Measurements from ENCODE around the gene ABCF2.

The ABCF2 gene

DNA sequence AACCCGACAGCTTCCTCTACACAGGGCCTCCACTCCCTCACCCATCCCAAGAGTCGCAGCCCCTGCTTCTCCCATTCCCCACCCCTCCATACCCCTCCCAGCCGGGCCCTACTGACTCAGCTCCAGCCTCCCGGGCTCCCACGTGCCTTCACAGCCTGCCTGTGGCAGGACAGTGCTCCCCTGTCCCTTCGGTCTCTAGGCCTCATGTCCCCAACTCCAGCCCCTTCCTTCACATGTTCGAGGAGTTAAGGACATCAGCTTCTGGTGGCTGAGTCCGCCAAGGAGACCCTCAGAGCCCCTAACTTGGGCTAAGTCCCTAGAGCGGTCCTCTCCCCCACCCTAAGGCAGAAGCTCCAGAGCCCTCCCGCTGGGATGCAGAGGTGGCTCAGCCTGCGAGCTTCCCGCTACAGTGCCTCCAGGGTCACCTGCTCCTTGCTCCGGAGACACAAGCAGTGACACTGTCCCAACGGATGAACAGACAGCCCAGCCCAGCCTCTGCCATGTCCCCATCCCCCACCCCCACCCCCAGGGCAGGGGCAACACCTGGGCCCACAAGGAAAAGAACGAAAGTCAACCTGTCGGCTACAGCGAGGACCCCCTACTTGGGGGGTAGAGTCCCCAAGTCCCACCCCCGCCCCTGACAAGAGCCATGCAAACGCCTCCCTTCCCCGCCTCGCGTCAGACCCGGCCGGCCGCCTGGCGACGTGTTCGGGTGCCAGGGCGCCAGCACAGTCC, 20.8 kb upstream of the ABCF2 start:
- ATAC-seq: no peak
- H3K36me3 Mint-ChIP-seq: peaks cover 7% of the 10 kb centered on the region
- DNase-seq (ENCODE audit: low spot score in 2 of 2): no peak
- peak overlapping the region; percentile 83 for H3K4me3 Mint-ChIP-seq
- peaks cover 76% of the 10 kb centered on the region for H3K4me1 Mint-ChIP-seq
- peak overlapping the region; percentile 61 for H3K27ac Mint-ChIP-seq
- no peaks in the 10 kb centered on the region for H3K9me3 Mint-ChIP-seq

DNA sequence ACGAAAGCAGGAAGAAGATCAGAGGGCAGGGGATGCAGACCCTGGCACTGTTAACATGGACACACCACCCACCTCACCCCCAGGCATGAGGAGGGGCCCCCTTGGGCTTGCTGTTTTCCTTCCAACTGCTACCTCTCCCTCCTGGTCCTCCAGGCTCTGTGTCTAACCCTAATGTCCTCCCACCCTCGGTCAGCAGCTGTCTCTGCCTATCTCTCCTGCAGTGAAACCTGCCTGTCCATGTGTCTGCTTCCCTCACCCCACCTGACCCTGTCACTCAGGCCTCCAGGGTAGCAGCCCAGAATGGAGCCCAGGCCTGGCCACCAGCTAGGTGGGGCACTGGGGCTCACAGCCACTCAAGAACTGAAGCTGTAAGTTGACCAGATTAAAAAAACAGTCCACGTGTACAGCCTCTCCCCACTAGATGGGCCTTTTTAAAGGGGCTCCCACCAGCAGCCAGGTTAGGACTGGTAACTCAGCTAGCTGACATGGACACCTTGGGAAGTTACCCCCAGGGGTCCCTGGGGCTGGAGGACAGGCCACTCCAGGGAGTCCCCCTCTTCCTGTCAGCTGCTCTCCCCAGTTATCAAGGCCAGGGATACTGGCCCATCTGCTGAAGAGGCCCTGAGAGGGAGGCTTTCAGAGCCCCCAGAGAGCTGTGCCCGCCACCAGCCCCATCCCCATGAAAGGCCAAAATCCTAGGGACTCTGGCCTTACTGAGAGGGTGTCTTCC, 20.0 kb upstream of the ABCF2 start:
- Mint-ChIP-seq H3K9me3 (no peaks in the 10 kb centered on the region), H3K4me3 (peak overlapping the region; percentile 83), H3K36me3 (peaks cover 7% of the 10 kb centered on the region), H3K4me1 (peaks cover 72% of the 10 kb centered on the region), H3K27ac (no peak overlapping the region)
- no peak for ATAC-seq
- DNase-seq (ENCODE audit: low spot score in 2 of 2): no peak

DNA sequence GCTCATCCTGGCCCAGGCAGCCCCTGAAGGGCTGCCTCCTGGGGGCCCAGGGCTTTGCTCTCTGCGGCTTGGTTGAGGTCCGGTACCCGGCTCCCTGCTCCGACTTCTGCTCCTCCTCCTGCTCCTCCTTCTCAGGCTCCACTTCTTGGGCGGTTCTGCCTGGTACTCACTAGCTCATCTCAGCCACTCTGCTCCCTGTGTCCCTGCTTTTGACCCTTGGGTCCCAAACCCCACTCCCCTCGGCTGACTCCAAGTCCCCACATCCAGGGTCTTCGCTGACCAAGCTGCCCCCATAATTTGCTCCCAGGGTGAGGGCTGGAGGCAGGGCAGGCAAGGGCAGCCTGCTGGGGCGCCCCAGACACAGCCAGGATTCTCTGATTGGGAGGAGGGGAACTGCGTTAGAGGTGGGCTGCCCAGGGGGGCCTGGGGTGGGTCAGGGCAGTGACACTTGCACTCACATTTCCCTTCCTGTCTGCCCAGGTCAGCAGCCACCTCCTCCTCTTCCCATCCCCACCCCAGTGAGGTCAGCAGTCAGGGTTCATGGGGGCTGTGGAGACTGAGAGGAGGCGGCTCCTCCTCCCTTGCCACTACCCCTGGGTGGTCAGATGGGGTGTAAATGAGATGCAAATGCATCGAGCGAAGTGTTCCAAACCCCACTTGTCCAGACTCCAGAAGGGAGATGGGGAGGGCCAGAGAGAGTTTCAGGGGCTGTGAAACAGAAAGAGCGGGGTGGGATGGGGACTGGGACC, 19.3 kb upstream of the ABCF2 start:
- peaks cover 68% of the 10 kb centered on the region for H3K4me1 Mint-ChIP-seq
- DNase-seq (ENCODE audit: low spot score in 2 of 2): no peak
- H3K4me3 Mint-ChIP-seq: peak overlapping the region; percentile 83
- ATAC-seq: no peak
- H3K36me3 Mint-ChIP-seq: peaks cover 7% of the 10 kb centered on the region
- no peaks in the 10 kb centered on the region for H3K9me3 Mint-ChIP-seq
- H3K27ac Mint-ChIP-seq: no peak overlapping the region

DNA sequence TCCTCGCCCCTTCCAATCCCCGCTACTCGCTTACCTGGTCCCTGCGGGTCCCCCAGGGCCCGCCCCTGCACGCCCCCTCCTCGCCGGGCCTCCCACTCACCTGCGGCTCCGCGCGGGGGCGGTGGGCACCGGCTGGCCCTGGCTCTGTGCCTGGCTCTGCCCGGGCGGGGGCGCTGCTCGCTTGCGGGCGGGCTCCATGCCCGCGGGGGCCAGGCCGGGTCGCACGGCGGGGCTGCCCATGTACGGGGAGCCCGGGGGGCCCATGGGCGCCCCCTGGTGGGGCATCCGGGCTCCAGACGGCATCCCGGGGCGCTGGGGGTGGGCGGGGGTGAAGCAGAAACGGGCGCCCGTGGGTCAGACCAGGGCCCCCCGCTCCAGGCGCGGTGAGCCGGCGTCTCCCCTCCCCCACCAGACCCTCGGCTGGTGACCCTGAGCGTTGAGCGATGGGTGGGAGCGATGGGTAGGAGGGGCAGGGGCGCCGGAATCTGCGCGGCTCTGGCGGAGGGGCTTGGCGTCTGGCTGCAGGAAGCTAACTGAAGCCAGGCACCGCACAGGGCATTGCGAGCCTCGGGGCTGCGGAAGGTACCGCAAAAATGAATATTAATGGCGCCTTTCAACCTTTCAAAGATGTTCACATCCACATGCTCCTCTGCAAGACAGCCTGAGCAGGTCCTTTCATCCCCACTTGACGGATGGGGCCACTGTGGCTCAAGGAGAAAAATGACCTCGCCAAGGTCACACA, 18.5 kb upstream of the ABCF2 start:
- H3K4me3 Mint-ChIP-seq: peak overlapping the region; percentile 83
- peaks cover 61% of the 10 kb centered on the region for H3K4me1 Mint-ChIP-seq
- H3K27ac Mint-ChIP-seq: no peak overlapping the region
- DNase-seq (ENCODE audit: low spot score in 2 of 2): peak; percentile 62 to 80
- peaks cover 7% of the 10 kb centered on the region for H3K36me3 Mint-ChIP-seq
- ATAC-seq: peak; percentile 71
- H3K9me3 Mint-ChIP-seq: no peaks in the 10 kb centered on the region

DNA sequence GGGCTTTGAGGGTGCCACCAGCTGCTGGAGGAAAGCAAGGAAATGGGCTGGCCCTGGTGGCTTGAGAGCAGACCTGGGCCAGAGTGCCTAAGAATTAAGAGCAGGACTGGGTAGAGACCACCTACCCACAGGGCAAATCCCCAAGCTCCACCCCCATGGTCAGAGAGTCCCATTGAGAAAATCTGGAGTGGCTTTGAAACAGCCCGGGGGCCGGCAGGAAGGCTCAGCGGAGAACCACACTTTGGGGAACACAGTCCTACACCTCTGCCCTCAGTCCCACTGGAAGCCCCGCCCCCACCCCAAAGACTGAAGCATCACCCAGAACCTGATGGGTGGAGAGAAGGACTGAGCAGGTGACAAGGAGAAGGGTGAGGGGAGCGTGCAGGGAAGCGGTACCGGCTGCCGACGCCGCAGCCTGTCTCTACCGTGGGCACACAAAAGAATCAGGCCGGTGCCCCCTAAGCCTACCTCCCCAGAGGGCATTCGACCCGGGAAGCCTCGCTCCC, 17.9 kb upstream of the ABCF2 start:
- Mint-ChIP-seq H3K4me3 (peak overlapping the region; percentile 51), H3K27ac (no peak overlapping the region), H3K4me1 (peaks cover 57% of the 10 kb centered on the region), H3K36me3 (peaks cover 11% of the 10 kb centered on the region), H3K9me3 (no peaks in the 10 kb centered on the region)
- ATAC-seq (peak; percentile 1), DNase-seq (ENCODE audit: low spot score in 2 of 2) (no peak)

DNA sequence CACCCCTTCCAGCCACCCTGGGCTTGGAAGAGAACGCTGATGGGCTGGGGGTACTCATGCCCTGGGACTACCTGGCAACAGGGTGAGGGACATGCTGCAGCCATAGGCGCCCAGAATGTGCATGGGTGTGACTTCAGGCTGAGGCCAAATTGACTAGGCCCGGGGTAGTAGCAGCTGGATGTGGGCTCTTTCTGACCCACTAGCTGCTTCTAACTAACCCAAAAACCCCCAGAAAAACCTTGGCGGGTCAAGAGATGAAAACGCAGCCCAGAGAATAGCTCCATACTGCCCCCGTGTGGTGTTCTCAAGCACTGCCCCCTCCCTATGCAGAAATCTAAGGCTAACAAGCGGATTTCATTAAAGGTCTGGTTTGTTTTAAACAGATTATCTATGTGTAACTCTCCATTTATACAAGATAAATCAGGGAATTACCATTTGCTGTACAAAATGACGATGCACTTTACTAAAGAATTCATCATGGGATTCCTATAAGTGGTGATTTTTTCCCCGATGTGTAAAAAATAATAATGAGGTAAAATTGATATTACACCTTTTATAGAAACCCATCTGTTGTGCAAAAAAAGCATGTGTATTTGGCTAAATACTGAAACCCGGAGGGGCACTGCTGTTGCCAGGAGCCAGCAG, 17.3 kb upstream of the ABCF2 start:
- Mint-ChIP-seq H3K4me1 (peaks cover 54% of the 10 kb centered on the region), H3K36me3 (peaks cover 17% of the 10 kb centered on the region), H3K27ac (no peak overlapping the region), H3K9me3 (no peaks in the 10 kb centered on the region), H3K4me3 (peak overlapping the region; percentile 51)
- ATAC-seq (peak; percentile 25), DNase-seq (ENCODE audit: low spot score in 2 of 2) (peak; percentile 48 to 86)

DNA sequence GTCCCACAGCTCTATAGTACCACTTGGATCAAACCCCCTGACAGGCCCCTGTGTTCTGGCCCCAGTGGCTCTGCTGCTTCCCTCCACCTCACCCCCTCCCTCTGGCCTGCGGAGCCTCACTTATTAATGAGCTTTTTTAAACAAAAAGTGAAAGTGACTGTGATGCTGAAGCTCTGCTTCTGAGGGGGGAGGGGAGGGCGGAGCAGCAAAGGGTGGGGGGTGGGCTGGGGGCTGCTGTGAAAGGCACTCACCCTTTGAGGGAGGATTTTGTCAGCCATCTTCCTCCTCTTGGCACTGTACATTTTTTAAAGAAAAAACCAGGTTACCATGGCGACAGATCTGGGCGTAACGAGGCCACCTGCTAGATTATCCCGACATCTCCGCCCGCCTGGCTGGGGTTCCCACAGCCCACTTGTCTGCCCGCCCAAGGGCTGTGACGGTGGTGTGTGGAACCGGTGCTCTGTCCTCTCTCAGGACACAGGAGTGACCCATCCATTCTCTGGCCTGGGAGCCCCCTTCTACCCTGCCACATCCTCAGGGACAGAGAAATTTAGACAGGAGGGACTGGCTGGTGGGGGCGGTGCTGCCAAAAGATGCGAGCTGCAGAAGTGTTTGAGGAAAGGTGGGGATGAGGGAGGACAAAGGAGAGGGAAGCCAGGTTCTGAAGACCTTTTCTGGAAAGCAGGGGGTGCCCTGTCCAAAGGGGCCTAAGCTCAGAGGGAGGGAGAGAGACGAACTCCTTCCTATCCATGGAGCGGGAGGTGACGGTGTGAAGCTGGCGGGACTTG, 16.6 kb upstream of the ABCF2 start:
- Mint-ChIP-seq H3K4me3 (peak overlapping the region; percentile 51), H3K36me3 (peaks cover 18% of the 10 kb centered on the region), H3K27ac (peak overlapping the region; percentile 29), H3K4me1 (peaks cover 50% of the 10 kb centered on the region), H3K9me3 (no peaks in the 10 kb centered on the region)
- DNase-seq (ENCODE audit: low spot score in 2 of 2): no peak
- peak; percentile 4 for ATAC-seq

DNA sequence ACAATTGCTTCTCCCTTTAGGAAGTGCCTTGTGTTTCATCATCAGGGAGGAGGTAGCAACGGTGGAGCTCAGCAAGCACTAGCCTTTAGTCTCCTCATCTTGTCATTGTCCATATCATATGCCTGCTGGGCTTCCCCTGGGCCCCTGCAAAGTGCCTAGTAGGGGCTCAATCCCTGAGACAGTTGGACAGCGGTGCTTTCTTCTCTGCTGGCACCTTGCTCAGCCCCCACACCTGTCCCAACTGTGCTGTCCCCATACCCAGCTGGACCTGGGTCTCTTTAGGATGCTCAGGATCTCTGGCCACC, 16.0 kb upstream of the ABCF2 start:
- H3K4me1 Mint-ChIP-seq: peaks cover 44% of the 10 kb centered on the region
- no peaks in the 10 kb centered on the region for H3K9me3 Mint-ChIP-seq
- peak overlapping the region; percentile 51 for H3K4me3 Mint-ChIP-seq
- H3K27ac Mint-ChIP-seq: peak overlapping the region; percentile 29
- H3K36me3 Mint-ChIP-seq: peaks cover 18% of the 10 kb centered on the region
- ATAC-seq: no peak
- DNase-seq (ENCODE audit: low spot score in 2 of 2): no peak

DNA sequence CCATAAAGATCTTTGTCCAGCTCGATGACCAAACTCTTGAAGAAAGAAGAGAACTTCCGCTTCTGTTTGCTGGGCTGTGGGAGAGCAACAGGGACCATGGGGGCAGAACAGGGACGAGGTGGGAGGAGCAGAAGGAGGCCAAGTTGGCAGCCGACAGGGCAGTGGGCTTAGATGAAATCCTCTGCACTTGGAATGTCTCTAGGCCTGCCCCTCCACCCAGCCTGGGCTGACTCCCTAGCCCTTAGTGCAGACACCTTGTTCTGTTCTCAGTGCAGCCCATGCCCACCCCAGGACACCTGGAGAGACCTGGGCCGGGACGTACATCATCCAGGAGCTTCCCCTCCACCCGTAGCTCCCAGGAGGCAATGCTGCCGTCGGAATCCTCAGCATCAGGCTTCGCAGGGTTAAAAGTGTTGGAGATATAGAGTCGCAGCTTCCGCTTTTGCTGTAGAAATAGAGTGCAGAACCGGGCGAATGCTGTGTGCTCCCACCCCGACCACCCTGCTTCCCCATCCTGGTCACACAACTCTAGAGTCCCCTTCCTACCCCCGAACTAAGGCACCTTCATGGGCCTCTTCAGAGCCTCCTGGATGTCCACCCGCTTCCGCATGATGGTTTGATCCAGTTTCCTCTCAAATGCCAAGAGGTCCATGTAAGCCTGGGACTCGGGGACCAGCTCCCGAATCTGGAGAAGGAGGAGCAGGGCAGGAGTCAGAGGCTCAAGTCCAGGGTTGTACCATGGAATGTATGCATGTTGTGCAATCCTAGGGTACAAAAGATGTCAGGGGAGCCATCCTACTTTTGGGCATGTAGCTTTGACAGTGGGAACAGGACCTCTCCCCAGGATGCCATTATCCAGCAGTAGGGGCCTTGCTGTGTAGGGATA, 15.4 kb upstream of the ABCF2 start:
- peaks cover 38% of the 10 kb centered on the region for H3K4me1 Mint-ChIP-seq
- peaks cover 18% of the 10 kb centered on the region for H3K36me3 Mint-ChIP-seq
- no peak for ATAC-seq
- DNase-seq (ENCODE audit: low spot score in 2 of 2): no peak
- H3K9me3 Mint-ChIP-seq: no peaks in the 10 kb centered on the region
- H3K27ac Mint-ChIP-seq: no peak overlapping the region
- H3K4me3 Mint-ChIP-seq: no peak overlapping the region

DNA sequence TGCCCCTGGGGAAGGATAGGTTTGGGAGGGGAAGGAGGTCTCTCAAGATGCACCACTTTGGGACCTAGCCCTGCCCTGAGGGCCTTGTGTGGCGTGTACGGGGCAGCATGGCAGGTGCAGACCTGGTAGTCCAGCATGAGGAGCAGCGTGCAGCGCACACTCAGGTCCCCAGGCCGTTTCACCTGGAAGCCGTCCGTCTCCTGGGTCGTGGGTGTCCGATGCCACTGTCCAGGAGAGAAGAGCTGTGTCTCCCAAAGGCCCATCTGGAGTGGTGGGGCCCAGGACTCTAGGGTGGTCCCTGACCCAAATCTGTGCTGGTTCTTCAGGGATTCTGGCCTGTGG, 14.7 kb upstream of the ABCF2 start:
- ATAC-seq (no peak), DNase-seq (ENCODE audit: low spot score in 2 of 2) (no peak)
- peaks cover 33% of the 10 kb centered on the region for H3K4me1 Mint-ChIP-seq
- H3K36me3 Mint-ChIP-seq: peaks cover 23% of the 10 kb centered on the region
- H3K27ac Mint-ChIP-seq: peak overlapping the region; percentile 30
- H3K4me3 Mint-ChIP-seq: no peak overlapping the region
- no peaks in the 10 kb centered on the region for H3K9me3 Mint-ChIP-seq

DNA sequence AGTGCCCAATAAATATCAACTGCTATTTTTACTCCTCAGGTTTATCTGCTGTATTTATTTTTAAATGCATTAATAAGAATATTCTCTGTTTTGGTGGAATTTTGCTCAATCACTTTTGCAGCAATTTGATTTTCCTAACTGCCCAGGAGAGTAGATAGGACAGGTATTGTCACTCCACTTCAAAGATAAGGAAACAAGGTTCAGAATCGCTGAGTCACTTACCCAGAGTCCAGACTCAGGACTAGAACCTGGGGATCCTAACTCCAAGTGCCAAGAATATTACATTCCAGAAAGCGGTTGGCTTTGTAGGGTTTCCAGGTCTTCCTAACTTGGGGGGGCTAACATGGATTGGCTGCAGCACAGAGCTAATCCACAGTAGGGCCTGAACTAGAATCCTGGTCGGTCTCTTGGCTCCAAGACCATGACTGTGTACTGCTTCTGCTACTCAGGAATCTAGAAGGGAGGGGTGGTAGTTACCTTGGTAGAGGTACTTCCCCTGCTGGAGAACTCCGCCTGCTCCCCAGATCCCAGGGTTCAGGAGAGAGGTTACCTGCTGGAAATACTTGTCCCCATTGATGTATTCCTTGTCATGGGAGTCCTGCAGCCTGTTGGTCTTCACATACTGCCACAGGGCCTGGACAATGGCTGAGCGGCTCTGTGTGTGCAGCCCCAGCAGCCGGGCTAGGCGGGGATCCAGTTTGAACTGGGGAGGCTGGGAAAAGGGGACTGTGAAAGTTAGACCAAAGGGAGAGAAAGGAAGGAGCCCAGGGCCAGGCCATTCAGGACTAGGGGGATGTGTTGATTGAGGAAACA, 14.1 kb upstream of the ABCF2 start:
- DNase-seq (ENCODE audit: low spot score in 2 of 2) (no peak), ATAC-seq (no peak)
- Mint-ChIP-seq H3K36me3 (peaks cover 26% of the 10 kb centered on the region), H3K27ac (peak overlapping the region; percentile 30), H3K9me3 (no peaks in the 10 kb centered on the region), H3K4me1 (peaks cover 27% of the 10 kb centered on the region), H3K4me3 (no peak overlapping the region)

DNA sequence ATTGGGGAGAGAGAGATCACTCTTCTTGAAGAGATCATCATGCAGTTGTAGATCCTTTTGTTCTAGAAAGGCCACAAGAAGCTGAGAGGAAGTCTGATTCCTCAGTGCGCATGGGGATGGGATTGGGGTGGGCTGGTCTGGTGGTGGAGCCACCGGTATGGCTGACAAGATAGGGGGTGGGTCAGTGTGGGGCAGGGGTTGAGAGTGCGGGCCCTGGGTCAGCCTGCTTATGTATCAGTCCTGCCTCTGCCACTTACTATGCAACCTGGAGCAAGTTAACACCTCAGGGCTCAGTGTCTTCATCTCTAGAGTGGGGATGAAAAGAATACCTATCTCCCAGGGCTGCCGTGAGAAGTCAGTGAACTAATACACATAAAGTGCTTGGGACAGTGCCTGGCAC, 13.5 kb upstream of the ABCF2 start:
- DNase-seq (ENCODE audit: low spot score in 2 of 2) (no peak), ATAC-seq (no peak)
- H3K9me3 Mint-ChIP-seq: no peaks in the 10 kb centered on the region
- no peak overlapping the region for H3K27ac Mint-ChIP-seq
- peaks cover 24% of the 10 kb centered on the region for H3K4me1 Mint-ChIP-seq
- H3K4me3 Mint-ChIP-seq: no peak overlapping the region
- peaks cover 27% of the 10 kb centered on the region for H3K36me3 Mint-ChIP-seq

Measured in stimulated activated effector memory CD8-positive, alpha-beta T cell treated with anti-CD3 and anti-CD28 coated beads, Interleukin-12 subunit alpha, Interleukin-12 subunit beta, amount 100 ng/mL, for 72 hours (primary cell).